Lower lobe of right lung (tissue), 2 donors: ENCODE results near the gene XRCC1. TPM values are rescaled to one million over a fixed set of nuclear protein-coding genes. Genes with fewer than 3 reads are reported as not detected.
"Not testable (repeated sequence)": the region's sequence is repeated elsewhere in the genome, so short reads cannot be mapped to it uniquely, and the experiment has no call there.

ENCODE experiments used
- ATAC-seq, 2 donors: fragments of 200-7000 bp; cut with Tn5 transposase; one replicate each; pipeline ENCODE4 v1.9.1; 2020 to 2022; ENCODE audit warnings: mild to moderate bottlenecking in 2 of 2, moderate library complexity in 2 of 2
- DNase-seq: peaks from one replicate; pipeline ENCODE4 v3.0.0-alpha.2; 2020
- H3K27ac ChIP-seq: fragments of 200-600 bp; one replicate; pipeline ENCODE4 v1.8.0; 2022
- H3K27me3 ChIP-seq: fragments of 200-600 bp; one replicate; pipeline ENCODE4 v1.8.0; 2022; ENCODE audit warnings: low read depth
- H3K36me3 ChIP-seq: fragments of 200-600 bp; one replicate; pipeline ENCODE4 v1.8.0; 2022; ENCODE audit warnings: mild to moderate bottlenecking
- H3K4me1 ChIP-seq: fragments of 200-600 bp; one replicate; pipeline ENCODE4 v1.8.0; 2022
- H3K4me3 ChIP-seq: fragments of 200-600 bp; one replicate; pipeline ENCODE4 v1.8.0; 2022; ENCODE audit warnings: mild to moderate bottlenecking
- H3K9me3 ChIP-seq: fragments of 200-600 bp; one replicate; pipeline ENCODE4 v1.8.0; 2022
- intact Hi-C: fragments of 100-400 bp; cut with DNase I; formaldehyde crosslinking; loops from one replicate; pipeline ENCODE4 v1.11.0; 2022
- total RNA-seq: library from RNA; stranded (reverse); fragmentation: NEBNext Ultra II Directional; extraction: Animal tissue kit (Norgen Biotek cat#: 25700); gene quantifications from one replicate; pipeline ENCODE4 v1.2.1, GENCODE V29; 2021
- TF ChIP-seq, protein P1 (sequence below): fragments of 200-600 bp; IDR thresholded peaks from one replicate; pipeline ENCODE4 v1.8.0; 2022; ENCODE audit warnings: antibody characterized with exemption, mild to moderate bottlenecking
- donor health status: DM: no; HTN: yes; CAD: no; lungs with severe emphysema.

Gene XRCC1
- total RNA-seq, 1 donor from 2014 or later: 26.9 TPM

DNA sequence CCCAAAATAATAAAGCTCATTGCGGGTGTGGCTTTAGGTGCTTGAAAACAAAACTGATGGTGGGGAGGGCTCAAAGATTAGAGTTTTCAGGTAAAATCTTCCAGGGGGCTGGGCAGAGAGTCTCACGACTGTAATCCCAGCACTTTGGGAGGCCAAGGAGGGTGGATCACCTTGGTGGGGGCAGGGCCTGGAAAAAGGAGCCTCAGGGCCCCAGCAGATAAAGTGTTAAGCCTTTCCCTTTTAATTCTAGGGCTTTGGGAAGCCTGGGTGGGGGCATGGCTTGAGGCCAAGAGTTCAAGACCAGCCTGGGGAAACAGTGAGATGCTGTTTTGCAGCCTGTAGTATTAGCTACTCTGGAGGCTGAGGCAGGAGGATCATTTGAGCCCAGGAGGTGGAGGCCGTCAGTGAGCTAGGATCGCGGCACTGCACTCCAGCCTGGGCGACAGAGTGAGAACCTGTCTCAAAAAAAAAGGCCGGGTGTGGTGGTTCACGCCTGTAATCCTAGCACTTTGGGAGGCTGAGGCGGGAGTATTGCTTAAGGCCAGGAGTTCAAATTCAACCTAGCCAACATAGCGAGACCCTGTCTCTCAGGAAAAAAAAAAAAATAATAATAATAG is 18.9 kb upstream of the XRCC1 start:
- H3K27ac ChIP-seq: peak overlapping the region; percentile 99
- peak overlapping the region; percentile 77 for H3K4me3 ChIP-seq
- ATAC-seq: no peak
- intact Hi-C loops: no loop called here
- peaks cover 56% of the 10 kb centered on the region for H3K36me3 ChIP-seq
- H3K9me3 ChIP-seq: no peaks in the 10 kb centered on the region
- TF ChIP-seq, protein P1, sequence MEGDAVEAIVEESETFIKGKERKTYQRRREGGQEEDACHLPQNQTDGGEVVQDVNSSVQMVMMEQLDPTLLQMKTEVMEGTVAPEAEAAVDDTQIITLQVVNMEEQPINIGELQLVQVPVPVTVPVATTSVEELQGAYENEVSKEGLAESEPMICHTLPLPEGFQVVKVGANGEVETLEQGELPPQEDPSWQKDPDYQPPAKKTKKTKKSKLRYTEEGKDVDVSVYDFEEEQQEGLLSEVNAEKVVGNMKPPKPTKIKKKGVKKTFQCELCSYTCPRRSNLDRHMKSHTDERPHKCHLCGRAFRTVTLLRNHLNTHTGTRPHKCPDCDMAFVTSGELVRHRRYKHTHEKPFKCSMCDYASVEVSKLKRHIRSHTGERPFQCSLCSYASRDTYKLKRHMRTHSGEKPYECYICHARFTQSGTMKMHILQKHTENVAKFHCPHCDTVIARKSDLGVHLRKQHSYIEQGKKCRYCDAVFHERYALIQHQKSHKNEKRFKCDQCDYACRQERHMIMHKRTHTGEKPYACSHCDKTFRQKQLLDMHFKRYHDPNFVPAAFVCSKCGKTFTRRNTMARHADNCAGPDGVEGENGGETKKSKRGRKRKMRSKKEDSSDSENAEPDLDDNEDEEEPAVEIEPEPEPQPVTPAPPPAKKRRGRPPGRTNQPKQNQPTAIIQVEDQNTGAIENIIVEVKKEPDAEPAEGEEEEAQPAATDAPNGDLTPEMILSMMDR: no peak
- peaks cover 41% of the 10 kb centered on the region for H3K4me1 ChIP-seq
- no peak for DNase-seq
- no peaks in the 10 kb centered on the region for H3K27me3 ChIP-seq

DNA sequence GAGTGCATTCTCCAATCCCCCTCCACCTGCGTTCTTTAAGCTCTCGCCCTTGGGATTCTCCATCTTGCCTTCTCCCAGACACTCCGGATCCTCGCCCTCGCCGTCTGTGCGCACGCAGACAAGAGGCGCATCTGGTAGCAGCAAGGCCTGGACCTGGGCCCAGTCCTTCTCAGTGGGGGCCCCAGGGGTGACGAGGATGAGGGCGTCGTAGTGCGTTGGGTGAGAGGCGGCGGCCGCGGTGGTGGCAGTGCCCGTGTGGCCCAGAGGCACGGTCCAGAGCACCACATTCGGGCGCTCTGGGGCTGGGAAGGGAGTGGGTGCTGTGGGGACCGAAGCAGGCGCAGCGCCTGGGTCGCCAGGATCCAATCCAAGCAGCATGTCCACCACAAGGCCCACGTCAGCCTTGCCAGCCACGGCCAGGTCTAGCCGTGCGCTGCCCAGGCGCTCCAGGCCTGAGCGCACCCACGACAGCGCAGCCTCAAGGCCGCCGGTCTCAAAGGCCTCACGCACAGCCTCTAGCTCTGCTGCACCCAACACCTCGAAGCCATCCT is 17.5 kb upstream of the XRCC1 start:
- Histone ChIP-seq H3K27me3 (no peaks in the 10 kb centered on the region), H3K27ac (no peak overlapping the region), H3K4me1 (peaks cover 35% of the 10 kb centered on the region), H3K9me3 (no peaks in the 10 kb centered on the region), H3K36me3 (peaks cover 51% of the 10 kb centered on the region), H3K4me3 (no peak overlapping the region)
- TF ChIP-seq, protein P1: no peak
- intact Hi-C loops: no loop called here
- DNase-seq: no peak
- ATAC-seq: no peak

DNA sequence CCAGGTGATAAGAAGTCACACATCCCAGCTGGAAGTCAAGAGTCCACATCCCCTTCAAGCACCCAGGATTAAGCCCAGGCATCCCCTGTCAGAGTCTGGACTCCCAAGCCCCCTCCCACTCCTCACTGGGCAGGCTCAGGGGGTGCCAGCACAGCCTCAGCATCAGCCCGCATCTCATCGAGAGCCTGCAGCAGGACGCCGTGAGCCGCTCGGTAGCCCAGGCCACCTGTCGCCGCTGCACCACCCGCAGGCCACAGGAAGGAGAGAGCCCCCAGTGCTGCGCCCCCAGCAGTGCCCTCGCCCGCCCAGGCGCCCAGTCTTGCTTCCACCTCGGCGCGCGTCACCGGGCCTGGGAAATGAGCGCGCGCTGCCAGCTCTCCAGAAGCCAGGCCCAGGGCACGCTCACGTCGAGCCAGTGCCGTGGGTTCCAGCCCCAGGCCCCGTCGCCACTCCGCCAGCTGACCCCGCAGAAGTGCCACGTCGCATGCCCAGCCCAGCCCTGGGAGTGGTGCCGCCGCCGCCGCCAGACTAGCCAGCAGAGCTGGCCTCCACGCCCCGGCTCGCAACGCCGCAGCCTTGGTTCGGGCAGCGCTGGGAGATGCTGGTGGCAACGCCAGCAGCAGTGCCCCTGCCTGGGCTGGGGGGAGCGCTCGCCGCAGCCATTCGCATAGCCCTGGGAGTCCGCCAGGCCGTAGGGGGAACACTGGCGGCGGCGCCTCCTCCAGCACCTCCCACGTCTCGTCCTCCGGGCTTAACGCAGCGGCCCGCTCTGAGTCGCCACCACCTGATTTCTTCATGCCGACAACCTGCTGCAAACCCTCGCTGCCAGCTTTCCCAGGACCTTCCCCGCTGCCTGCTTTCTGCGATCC is 16.8 kb upstream of the XRCC1 start:
- H3K27ac ChIP-seq: no peak overlapping the region
- no peaks in the 10 kb centered on the region for H3K27me3 ChIP-seq
- TF ChIP-seq, protein P1: no peak
- peaks cover 28% of the 10 kb centered on the region for H3K4me1 ChIP-seq
- no peak overlapping the region for H3K4me3 ChIP-seq
- no peak for ATAC-seq
- no peaks in the 10 kb centered on the region for H3K9me3 ChIP-seq
- peaks cover 51% of the 10 kb centered on the region for H3K36me3 ChIP-seq
- no peak for DNase-seq
- intact Hi-C loops: no loop called here

DNA sequence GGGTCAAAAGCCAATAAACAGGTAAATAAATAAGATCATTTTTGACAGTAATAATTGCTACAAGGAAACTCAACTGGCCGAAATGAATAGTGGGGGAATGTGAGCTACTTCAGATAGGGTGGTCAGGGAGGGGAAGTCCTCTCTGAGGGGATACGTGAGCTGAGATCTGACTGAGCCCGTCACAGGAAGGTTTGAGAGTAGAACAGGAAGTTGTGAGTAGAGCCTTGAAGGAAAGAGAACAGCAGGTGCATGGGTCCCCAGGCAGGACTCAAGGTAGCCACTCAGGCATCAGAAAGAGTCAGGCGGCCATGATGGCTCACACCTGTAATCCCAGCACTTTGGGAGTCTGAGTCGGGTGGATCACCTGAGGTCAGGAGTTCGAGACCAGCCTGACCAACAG is 14.4 kb upstream of the XRCC1 start:
- ATAC-seq (no peak), DNase-seq (no peak)
- TF ChIP-seq, protein P1: no peak
- Histone ChIP-seq H3K27me3 (no peaks in the 10 kb centered on the region), H3K36me3 (peaks cover 51% of the 10 kb centered on the region), H3K4me1 (peaks cover 13% of the 10 kb centered on the region), H3K4me3 (no peak overlapping the region), H3K9me3 (no peaks in the 10 kb centered on the region), H3K27ac (no peak overlapping the region)
- intact Hi-C loops: no loop called here

DNA sequence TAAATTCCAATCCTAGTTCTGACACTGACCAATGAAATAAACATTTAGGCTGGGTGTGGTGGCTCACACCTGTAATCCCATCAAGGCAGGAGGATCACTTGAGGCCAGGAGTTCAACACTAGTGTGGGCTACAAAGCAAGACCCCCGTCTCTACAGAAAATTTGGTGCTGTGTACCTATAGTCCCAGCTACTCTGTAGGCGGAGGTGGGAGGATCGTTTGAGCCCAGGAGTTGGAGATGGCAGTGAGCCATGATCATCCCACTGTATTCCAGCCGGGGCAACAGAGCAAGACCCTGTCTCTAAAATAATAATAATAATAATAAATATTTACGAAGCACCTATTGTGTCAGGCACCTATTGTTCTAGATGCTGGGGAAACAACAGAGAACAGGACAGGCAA is 13.9 kb upstream of the XRCC1 start:
- DNase-seq (no peak), ATAC-seq (no peak)
- Histone ChIP-seq H3K27ac (no peak overlapping the region), H3K4me3 (no peak overlapping the region), H3K27me3 (no peaks in the 10 kb centered on the region), H3K36me3 (peaks cover 49% of the 10 kb centered on the region), H3K9me3 (no peaks in the 10 kb centered on the region), H3K4me1 (peaks cover 9% of the 10 kb centered on the region)
- TF ChIP-seq, protein P1: no peak
- intact Hi-C loops: no loop called here

DNA sequence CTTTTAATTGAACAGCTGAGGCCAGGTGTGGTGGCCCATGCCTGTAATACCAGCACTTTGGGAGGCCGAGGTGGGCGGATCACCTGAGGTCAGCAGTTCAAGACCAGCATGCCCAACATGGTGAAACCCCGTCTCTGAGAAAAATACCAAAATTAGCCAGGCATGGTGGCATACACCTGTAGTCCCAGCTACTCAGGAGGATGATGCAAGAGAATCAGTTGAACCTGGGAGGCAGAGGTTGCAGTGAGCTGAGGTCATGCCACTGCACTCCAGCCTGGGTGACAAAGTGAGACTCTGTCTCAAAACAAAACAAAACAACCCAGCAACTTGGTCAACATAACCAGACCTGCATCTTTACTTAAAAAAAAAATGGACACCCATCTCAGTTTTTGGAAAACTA is 11.7 kb upstream of the XRCC1 start:
- DNase-seq, H3K4me1 ChIP-seq, H3K9me3 ChIP-seq, H3K4me3 ChIP-seq, H3K27me3 ChIP-seq, intact Hi-C loops, H3K27ac ChIP-seq, ATAC-seq: not testable (repeated sequence)
- peaks cover 27% of the 10 kb centered on the region for H3K36me3 ChIP-seq
